HT1080 (cell line): ENCODE measurements around the gene GCNT1. TPM values are rescaled to one million over a fixed set of nuclear protein-coding genes. Genes with fewer than 3 reads are reported as not detected.
"Not testable (repeated sequence)": the region's sequence is repeated elsewhere in the genome, so short reads cannot be mapped to it uniquely, and the experiment has no call there.

Experiments
- DNase-seq: peaks from one replicate; pipeline ENCODE4 v3.0.0-alpha.2; 2015; ENCODE audit warnings: low read depth
- total RNA-seq: library from RNA; depleted of rRNA; stranded (reverse); fragments of >200 nt; shearing (Covaris generic); gene quantifications from 2 replicates; pipeline ENCODE4 v1.2.3, GENCODE V29; 2014; rRNA removed

GCNT1 gene
- total RNA-seq, 1 experiment from 2014 or later = 1.7 TPM

DNA sequence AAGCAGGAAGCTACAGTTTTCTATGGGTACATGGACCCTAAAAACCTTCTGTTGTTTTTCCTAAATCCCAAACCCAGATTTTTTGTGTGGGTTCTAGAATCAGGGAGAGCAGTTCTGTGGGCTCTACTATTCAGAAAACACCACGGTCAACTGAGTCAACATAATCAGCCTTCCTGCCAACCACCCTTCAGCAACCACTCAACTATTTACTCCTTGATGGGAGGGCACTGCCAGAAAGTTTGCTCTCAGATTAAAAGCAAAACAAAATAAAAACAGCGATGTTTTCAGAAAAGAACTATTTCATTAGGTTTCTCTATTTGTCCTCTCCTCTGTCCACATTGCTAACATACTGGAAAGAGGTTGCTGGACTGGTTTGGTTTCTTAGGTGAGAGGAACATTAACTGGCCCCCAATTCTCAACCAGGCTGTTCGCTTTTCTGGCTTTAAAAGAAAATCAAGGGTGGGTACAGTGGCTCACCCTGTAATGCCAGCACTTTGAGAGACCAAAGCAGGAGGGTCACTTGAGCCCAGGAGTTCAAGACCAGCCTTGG lies 72.3 kb downstream of the GCNT1 start:
- DNase-seq = no peak

- not testable (repeated sequence) for DNase-seq
These were observed 73.9 kb downstream of the GCNT1 start for GRCh38 chr9:76532877-76533276.

DNA sequence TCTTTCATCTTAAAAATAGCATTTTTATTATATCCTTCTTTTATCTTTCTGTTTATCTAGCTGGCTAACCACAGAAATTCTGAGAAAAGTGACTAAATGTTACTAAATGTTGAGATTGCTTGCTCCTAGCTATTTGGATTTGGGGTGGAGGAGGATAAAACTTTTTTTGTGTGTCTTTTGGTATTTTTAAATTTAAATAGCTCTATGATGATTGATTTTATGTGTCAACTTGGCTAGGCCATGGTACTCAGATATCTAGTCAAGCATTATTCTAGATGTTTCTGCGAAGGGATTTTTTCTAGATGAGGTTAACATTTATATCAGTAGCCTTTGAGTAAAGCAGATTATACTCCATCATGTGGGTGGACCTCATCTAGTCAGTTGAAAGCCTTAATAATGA lies 75.0 kb downstream of the GCNT1 start:
- no peak for DNase-seq

DNA sequence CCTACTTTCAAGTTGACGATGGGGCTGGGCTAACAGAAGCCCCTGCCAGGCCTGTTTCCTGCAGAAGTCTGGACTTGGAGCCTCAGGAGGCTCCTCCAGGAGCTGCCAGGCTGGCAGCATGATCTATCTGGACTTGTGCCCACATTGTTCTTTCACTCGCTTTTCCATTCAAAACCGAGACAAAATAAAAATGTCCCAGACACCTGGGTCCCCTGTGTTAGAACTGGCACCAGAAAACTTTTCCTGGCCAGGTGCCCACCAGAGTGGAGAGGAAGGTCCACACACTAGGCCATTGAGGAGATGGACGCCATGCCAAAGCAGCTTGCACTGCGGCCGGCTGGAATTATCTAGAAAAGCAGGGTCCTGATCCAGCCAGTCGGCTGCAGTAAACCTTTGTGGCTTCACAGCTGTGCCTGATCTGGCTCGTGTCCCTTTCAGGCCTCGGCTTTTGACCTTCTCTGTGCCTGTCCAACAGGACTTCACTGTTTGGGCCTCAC lies 78.2 kb downstream of the GCNT1 start:
- no peak for DNase-seq

DNA sequence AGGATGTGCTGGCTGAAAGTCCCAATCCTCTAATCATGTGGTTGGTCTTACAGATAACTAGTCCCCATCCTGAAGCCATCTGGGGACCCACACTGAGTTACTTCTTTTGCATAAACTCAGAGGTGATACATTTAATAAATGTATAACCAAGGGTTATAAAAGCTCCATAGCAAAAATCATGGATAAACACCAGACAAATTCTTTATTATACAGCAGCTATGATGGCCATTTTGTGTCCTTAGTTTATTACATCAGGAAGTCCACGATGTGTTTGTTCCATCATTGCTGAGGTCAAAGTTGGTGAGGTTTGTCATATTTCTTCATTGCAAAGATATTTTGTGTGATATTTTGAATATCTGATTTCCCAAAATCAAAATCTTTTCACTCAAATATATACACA lies 80.2 kb downstream of the GCNT1 start:
- DNase-seq = no peak

DNA sequence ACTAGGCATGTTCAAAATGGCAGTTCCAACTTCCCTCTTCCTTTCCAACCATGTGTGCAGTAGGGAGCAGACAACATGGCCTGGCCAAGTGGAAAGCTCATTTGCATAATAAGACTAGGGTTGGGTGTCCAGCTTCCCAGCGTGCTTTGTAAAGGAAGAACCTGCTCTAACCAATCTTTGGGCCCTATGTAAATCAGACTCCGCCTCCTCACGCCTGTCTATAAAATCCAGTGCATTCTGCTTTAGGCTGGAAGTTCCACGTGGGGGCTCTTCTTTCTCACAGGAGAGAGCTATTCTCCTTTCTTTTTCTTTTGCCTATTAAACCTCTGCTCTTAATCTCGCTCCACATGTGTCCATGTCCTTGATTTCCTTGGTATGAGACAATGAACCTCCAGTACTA lies 83.4 kb downstream of the GCNT1 start:
- DNase-seq = peak; percentile 73

GRCh38 chr9:76545191-76545590 lies 86.2 kb downstream of the GCNT1 start:
- DNase-seq = no peak

- DNase-seq = no peak
These were observed 93.2 kb downstream of the GCNT1 start for GRCh38 chr9:76552181-76552580.

DNA sequence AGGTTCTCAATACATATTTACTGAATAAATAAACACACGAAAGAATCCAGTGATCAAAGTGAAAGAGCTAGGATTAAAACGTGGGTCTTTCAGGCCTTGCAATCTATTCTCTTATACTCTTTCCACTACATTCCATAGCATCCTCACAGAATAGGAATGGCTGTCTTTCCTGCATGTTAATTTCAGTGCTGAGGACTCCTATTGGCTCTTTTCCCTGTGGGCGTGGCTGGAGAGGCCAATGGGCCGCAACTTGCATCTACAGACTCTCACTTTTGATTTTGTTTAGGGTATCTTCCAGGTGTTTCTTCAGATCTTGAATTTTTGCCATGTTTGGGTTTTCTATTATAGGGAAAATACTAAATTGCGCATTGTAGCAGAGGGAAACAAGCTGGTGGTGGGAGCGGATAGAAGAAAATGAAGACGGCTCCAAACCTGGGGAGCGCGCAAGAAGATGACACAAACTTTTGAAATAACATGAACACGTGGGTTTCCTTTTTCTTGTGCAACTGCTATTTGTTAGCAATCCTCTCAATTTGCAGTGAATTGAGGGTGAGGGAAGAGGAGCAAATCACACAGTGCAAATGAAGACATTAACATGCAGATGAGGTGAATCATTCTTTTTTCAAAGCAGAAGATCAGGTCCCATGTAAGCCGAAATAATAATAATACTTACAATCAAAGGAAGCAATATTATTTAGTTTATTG lies 93.9 kb downstream of the GCNT1 start:
- no peak for DNase-seq

DNA sequence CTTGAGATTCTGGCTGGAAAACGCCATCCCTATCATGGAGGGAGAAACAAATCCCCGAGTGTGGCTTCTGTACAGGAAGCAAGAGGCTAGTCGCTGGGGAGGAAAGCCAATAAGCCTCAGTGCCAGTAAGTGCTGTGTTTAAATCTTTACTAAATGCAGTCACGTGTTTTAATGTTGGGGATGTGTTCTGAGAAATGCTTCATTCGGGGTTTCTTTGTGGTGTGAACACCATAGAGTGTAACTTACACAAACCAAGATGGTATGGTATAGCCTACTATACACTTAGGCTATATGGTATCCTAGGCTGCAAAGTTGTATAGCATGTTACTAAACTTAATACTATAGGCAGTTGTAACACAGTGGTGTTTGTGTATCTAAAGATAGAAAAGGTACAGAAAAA lies 94.7 kb downstream of the GCNT1 start:
- DNase-seq = no peak

Other genes starting within 250 kb of the GCNT1 start
- gene RFK, start 64.8 kb upstream of the GCNT1 start, total RNA-seq = 23.7 and 25.3 TPM in 2 replicates